ENCODE results near the gene GLP1R.

Gene GLP1R

GRCh38 chr6:39111280-39111679 lies 62.7 kb downstream of the GLP1R start:
- Histone ChIP-seq H3K9me3 (ENCODE audit: control insufficient read depth, insufficient read depth, low read depth, low read length) (no peaks in the 10 kb centered on the region), H3K4me1 (ENCODE audit: control insufficient read depth, insufficient read depth, low read length) (peaks cover 10% of the 10 kb centered on the region; the same call in 1 of the 2 replicates), H3K27ac (ENCODE audit: extremely low read depth, low read depth, low read length) (no peak overlapping the region), H3K36me3 (ENCODE audit: control insufficient read depth in 2 of 2, insufficient read depth in 1 of 2, low read length in 2 of 2) (peaks cover 0 to 18% of the 10 kb centered on the region in 2 experiments; a peak in 1 of 3 replicates), H3K4me3 (ENCODE audit: low read depth, low read length) (no peak overlapping the region)
- POLR2A ChIA-PET = interaction anchor here (0.6 to 0.7 kb wide), 2 partner anchors 746 to 1413 kb away, joined by 3 to 5 read pairs; partner anchors contain the start of gene MDGA1
- CTCF ChIA-PET = interaction anchor here (0.7 to 1.7 kb wide), 3 partner anchors 138 to 306 kb away, joined by 3 to 9 read pairs (median 8); no protein-coding TSS in a partner anchor
- TF ChIP-seq PRDM1 (tag by site-specific recombination; IDR thresholded peaks at IDR 0.05) = peak; percentile 81
- TF ChIP-seq PRDM6 (tag by site-specific recombination; IDR thresholded peaks at IDR 0.05) = peak; percentile 10; the same call in 1 of the 2 replicates
- no peak for TF ChIP-seq TRIM28 (IDR thresholded peaks at IDR 0.05; ENCODE audit: borderline replicate concordance, low read length)

DNA sequence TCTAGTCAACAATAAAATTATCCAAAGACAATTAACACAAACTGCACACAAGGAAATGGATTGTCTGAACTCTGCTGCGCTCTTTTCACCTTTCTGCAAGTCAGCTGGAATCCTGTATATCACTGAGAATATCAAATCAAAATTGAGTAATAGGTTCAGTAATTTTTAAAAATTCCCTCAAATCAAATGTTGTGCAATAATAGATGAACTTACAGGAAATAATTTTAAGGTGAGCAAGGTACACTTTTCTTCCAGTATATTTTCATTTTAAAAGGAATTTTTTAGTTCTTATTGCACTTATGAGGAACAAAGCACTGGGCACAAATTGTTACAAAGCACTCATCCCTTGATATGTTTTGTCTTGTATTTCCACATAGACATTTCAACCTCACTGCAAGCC lies 65.2 kb downstream of the GLP1R start:
- 0 out of 2 replicates have a peak, but pooled peaks cover 3% of the 10 kb centered on the region for H3K4me1 ChIP-seq (ENCODE audit: control insufficient read depth, insufficient read depth, low read length)
- ChIA-PET POLR2A (interaction anchor here (1.2 to 1.8 kb wide), 4 partner anchors 11 to 192 kb away, joined by 3 to 5 read pairs (median 4); no protein-coding TSS in a partner anchor), CTCF (interaction anchor here (0.5 to 0.8 kb wide), 2 partner anchors 51 to 469 kb away, joined by 3 to 4 read pairs; no protein-coding TSS in a partner anchor)
- H3K36me3 ChIP-seq (ENCODE audit: control insufficient read depth in 2 of 2, insufficient read depth in 1 of 2, low read length in 2 of 2) = peaks cover 0 to 16% of the 10 kb centered on the region in 2 experiments; a peak in 1 of 3 replicates
- no peak for TF ChIP-seq ZNF792 (tag by site-specific recombination; IDR thresholded peaks at IDR 0.05)
- no peak for TF ChIP-seq YY1 (tag by site-specific recombination; IDR thresholded peaks at IDR 0.05)
- TF ChIP-seq ZNF600 (tag by site-specific recombination; IDR thresholded peaks at IDR 0.05) = no peak
- TF ChIP-seq CTCF (tag by site-specific recombination; IDR thresholded peaks at IDR 0.05) = no peak
- no peak for TF ChIP-seq KLF9 (tag by site-specific recombination; IDR thresholded peaks at IDR 0.05; ENCODE audit: low read depth)
- TF ChIP-seq ZNF654 (tag by site-specific recombination; IDR thresholded peaks at IDR 0.05; ENCODE audit: low read depth) = no peak
- TF ChIP-seq ZNF843 (tag by site-specific recombination; IDR thresholded peaks at IDR 0.05) = no peak
- TF ChIP-seq ZNF24 (tag by site-specific recombination; IDR thresholded peaks at IDR 0.05) = no peak
- TF ChIP-seq ZNF510 (tag by site-specific recombination; IDR thresholded peaks at IDR 0.05; ENCODE audit: insufficient replicate concordance) = no peak
- TF ChIP-seq ZIC2 (tag by site-specific recombination; IDR thresholded peaks at IDR 0.05) = no peak
- H3K27ac ChIP-seq (ENCODE audit: extremely low read depth, low read depth, low read length) = no peak overlapping the region
- H3K9me3 ChIP-seq (ENCODE audit: control insufficient read depth, insufficient read depth, low read depth, low read length) = no peaks in the 10 kb centered on the region
- peak overlapping the region; percentile 75 for H3K4me3 ChIP-seq (ENCODE audit: low read depth, low read length)

- Histone ChIP-seq H3K4me3 (ENCODE audit: low read depth, low read length) (peak overlapping the region; percentile 75), H3K27ac (ENCODE audit: extremely low read depth, low read depth, low read length) (peak overlapping the region; percentile 87), H3K36me3 (ENCODE audit: control insufficient read depth in 2 of 2, insufficient read depth in 1 of 2, low read length in 2 of 2) (peaks cover 0 to 14% of the 10 kb centered on the region in 2 experiments; a peak in 1 of 3 replicates), H3K4me1 (ENCODE audit: control insufficient read depth, insufficient read depth, low read length) (0 out of 2 replicates have a peak, but pooled peaks cover 3% of the 10 kb centered on the region), H3K9me3 (ENCODE audit: control insufficient read depth, insufficient read depth, low read depth, low read length) (no peaks in the 10 kb centered on the region)
- CTCF ChIA-PET = interaction anchor here (0.5 to 1.0 kb wide), 5 partner anchors 22 to 1191 kb away, joined by 3 read pairs; no protein-coding TSS in a partner anchor
- POLR2A ChIA-PET = interaction anchor here (0.6 to 1.8 kb wide), 13 partner anchors 8 to 191 kb away, joined by 3 to 6 read pairs (median 4); no protein-coding TSS in a partner anchor
- TF ChIP-seq HOXC10 (CRISPR knock-in tag; IDR thresholded peaks at IDR 0.05) (0 out of 2 replicates have a peak, but pooled peaks have one; percentile 66), SP2 (tag by site-specific recombination; IDR thresholded peaks at IDR 0.05) (no peak)
Measured at GRCh38 chr6:39114388-39114703, 65.8 kb downstream of the GLP1R start.

Data from HEK293 (cell line).